Colon (tissue), 2 donors: ENCODE results near the gene PSEN1.

Experiments used
- FAIRE-seq: peaks from 2 replicates; lab custom pipeline; 2012; peaks lifted over from hg19 to GRCh38; lab: Jason Lieb, UNC
- donor health status: control.
- donor health status: control.

PSEN1 gene

DNA sequence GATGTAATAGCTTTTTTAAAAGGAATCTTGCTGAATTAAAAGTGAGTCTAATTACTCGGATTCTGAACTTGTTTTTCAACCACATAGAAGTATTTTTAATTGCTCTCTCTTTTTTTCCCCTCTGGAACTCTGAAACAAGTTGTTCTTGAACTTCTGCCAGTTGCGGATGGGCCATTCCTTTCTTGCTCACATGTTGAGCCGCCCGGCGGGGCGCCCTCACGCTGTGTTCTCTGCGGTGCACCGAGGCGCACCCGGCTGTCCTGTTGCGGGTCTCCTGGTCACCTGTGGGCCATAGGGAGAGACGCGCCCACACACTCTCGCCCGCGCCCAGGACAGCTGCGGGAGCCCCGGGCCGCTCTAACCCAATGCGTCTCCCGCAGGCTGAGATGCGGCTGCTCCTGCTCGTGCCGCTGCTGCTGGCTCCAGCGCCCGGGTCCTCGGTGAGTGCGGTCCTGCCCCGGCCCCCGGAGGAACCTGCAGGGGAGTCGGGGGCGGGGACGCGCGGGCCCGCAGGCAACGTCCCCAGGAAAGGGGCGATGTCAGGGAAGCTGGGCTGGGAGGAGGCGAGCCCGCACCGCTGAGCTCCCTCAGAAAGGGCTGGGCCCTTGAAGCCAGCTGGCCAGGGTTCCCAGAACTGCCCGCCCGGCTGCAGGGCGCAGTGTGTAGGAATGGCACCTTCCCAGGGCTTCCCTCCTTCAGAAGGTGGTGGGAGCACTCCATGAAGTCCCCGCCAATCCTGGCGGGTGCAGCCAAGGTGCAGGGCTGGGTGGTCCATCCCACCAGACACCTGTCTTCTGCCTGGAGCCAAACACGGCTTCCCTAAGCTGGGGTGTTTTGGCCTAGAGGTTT is 103.3 kb downstream of the PSEN1 start:
- FAIRE-seq: no peak

DNA sequence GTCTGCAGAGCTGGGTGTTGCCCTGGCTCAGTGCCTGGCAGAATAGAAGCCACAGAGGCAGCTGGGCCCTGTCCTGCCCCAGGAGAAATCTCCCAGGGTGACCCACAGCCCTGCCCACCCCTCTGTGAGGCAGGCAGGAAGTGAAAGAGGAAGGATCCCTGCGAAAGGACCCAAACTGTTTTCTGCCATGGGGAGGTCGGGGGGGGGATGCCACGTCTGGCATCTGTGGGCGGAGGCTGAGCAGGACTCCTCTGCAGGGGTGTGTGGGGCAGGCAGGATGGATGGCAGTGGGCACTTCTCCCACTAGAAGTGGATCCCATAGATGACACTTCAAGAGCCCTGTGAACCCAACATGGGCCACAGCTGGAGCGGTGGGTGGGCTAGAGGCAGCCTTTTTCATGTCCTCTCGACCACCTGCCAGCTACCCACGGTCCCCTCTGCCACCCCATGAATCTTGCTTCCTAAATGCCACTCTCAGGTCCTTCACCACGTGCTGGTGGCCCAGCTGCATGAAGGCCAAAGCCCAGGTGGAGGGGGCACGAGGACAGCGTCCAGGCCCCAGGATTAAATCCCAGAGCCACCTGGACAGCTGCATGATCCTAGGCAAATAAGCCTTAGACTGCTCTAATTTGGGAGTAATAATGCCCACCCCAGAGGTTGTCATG is 104.6 kb downstream of the PSEN1 start:
- no peak for FAIRE-seq

GRCh38 chr14:73241481-73242165 is 105.3 kb downstream of the PSEN1 start:
- FAIRE-seq: no peak

DNA sequence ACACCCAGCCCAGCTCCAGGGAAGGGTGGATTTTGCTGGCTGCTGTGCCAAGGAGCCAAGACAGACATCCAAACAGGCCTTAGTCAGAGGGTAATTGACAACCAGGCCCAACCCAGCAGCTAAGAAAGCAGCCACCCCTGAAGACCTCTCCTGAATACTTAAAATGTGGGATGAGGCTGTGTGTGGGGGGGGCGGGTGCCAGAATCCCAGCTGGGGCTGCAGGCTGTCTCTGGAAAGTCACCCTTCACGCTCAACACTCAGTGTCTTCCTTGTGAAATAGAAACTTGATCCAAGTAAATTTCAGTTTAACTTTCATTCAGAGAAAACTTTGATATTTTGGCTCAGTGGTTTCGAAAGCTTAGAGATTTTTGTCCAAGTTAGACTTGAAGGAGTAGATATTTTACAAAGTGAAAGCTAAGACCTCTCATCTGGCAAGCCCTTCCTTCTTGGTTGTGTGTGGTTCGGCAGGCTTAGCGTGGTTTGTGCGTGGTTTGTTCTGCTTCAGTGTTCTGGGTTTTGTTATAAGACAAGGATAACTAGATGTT is 106.1 kb downstream of the PSEN1 start:
- no peak for FAIRE-seq

DNA sequence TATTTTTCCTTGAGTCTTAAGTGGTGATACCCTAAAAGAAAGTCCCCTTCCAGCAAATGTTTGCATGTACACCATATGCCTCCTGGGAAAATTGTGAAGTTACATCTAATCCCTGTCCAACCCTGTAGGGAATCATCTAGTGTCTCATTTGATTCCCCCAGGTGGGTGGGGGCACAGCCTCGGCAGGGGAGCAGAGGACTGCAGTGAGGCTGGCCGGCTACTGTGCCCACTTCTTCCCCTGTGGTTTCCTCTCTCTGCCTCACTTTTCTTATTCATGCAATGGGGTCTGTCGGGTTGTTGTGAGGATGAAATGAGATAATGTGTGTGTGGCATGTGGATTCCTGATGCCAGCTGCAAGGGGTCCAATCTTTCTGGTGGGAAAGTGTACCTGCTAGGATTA is 107.0 kb downstream of the PSEN1 start:
- FAIRE-seq: no peak

DNA sequence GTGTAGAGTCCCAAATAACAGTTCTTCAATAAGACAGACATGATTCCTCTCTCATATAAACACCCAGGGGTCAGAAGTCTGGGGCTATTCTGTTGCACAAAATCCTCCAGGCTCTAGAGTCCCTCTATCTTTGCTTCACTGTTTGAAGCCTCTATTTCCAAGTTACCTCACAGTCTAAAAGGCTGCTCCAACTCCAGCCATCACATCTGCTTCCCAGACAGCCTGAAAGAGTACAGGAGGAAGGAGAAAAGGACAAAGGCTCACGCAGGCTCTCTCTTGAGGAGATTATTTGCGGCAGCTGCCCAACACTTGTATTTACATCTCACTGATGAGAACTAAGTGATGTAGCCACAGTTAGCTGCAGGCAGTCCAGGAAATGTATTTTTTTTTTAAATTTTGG is 107.4 kb downstream of the PSEN1 start:
- no peak for FAIRE-seq

DNA sequence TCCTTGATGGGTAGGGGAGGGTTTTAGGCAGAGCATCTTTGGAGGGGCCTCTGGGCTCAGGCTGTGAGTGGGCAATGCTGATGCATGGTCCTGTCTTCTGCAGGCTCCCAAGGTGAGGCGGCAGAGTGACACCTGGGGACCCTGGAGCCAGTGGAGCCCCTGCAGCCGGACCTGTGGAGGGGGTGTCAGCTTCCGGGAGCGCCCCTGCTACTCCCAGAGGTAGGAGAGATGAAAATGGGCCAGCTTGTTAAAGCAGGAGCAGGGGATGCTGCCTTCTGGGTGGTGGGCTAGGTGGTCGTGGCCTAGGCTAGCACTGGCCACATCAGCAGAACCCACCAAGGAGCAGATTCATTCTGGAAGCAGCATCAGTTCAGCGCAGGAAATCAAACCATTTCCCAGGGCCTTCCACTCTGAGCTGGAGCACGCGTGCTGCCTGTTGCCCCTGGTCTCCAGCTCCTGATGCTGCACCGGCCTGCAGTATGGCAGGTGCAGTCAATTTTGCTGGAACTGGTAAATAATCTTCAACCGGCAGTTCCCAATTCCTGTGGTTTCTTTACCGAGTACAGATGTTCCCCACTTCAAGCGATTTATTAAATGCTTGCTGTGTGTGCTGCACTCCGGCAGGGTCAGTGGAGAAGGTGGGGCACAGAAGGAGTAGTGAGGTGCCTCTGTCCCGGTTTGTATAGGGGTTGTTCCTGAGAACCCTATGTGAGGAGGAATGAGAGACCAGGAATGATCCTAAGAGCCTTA is 108.4 kb downstream of the PSEN1 start:
- FAIRE-seq: no peak

DNA sequence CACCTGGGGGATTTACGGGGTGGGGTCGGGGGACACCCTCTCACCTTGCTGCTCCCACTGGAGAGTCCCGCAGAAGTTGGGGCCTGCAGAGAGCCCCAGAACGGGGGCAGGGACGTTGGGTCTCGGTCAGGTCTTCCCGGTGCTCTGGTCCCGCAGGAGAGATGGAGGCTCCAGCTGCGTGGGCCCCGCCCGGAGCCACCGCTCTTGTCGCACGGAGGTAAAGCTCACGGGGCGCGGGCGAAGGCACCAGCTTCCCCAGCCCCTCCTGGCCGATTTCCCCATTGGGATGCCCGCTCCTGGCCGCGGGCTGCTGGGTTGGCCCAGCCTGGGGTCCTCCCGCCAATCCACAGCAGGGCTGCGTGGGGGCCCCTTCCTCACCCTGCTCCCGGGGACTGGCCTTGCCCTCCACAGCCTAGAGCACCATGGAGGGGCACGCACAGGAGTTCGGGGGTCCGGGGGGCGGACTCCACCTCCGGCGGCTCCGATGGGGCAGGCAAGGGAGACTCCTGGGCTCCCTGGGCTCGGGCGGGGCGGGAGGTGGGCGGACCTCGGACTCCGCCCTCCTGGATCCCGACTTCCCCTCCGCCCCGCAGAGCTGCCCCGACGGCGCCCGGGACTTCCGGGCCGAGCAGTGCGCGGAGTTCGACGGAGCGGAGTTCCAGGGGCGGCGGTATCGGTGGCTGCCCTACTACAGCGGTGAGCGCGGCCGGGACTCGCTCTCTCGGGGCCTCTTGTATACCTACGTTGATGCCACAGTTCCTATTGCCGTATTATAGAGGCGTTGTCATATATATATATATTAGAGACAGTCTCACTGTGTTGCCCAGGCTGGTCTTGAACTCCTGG is 109.4 kb downstream of the PSEN1 start:
- no peak for FAIRE-seq

DNA sequence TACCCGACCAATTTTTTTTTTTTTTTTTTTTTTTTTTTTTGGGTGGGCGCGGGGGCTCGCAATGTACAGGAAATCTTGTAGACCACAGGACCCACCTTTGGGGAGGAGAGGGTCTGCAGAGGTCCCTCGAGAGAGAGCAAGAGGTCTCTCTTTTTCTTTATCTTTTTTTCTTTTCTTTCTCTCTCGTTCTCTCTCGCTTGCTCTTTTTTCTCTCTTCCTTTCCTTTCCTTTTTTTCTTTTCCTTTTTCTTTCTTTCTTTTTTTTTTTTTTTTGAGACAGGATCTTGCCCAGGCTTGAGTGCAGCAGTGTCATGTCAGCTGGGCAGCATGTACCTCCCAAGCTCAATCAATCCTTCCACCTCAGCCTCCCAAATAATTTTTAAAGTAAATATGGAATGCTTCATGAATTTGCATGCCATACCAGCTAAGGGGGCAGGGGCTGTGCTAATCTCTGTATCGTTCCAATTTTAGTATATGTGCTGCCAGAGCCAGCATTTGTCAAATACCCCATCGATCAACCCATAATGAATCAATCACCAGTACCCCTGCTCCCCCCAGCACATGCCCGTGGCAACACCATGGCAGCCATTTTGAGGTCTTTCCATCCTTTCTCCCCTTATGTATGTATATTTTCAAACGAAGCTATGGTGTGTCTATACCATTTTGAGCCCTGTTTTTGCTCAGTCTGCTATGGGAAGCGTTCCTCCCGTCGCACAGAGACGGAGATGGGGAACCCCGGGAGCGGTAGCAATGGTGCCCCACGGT is 110.3 kb downstream of the PSEN1 start:
- no peak for FAIRE-seq

DNA sequence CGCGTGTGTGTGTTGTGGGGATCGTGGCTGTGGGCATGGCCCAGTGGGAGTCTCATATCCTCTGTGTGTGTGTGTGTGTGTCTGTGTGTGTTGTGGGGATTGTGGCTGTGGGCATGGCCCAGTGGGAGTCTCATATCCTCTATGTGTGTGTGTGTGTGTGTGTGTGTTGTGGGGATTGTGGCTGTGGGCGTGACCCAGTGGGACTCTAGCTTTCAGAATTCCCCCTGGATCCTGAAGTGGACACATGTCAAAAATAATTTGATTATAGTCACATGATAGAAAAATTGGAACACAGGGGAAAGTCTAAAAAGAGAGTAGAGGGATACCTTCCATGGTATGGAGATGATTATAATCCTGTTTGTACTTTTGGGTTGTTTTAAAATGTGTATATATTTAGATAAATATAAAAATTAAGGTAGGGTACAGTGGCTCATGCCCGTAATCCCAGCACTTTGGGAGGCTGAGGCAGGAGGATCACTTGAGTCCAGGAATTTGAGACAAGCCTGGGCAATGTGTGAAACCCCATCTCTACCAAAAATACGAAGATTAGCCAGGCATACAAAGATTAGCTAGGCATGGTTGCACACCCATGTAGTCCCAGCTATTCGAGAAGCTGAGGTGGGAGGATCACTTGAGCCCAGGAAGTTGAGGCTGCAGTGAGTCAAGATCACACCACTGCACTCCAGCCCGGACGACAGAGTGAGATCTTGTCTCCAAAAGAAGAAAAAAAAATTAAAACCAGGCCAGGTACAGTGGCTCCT is 112.0 kb downstream of the PSEN1 start:
- no peak for FAIRE-seq

DNA sequence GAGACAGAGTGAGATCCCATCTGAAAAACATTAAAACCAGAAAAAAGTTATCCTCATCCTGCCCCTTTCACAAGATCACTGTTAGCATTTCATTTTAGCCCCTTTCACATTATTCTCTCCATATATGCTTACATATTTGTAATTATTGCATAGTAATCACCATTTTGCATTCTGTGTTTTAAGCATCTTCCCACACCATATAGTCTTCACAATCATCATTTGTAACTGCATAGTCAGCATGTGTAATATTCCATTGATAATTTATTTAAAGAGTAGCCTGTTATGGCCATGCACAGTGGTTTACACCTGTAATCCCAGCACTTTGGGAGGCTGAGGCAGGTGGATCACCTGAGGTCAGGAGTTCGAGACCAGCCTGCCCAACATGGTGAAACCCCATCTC is 112.8 kb downstream of the PSEN1 start:
- no peak for FAIRE-seq

DNA sequence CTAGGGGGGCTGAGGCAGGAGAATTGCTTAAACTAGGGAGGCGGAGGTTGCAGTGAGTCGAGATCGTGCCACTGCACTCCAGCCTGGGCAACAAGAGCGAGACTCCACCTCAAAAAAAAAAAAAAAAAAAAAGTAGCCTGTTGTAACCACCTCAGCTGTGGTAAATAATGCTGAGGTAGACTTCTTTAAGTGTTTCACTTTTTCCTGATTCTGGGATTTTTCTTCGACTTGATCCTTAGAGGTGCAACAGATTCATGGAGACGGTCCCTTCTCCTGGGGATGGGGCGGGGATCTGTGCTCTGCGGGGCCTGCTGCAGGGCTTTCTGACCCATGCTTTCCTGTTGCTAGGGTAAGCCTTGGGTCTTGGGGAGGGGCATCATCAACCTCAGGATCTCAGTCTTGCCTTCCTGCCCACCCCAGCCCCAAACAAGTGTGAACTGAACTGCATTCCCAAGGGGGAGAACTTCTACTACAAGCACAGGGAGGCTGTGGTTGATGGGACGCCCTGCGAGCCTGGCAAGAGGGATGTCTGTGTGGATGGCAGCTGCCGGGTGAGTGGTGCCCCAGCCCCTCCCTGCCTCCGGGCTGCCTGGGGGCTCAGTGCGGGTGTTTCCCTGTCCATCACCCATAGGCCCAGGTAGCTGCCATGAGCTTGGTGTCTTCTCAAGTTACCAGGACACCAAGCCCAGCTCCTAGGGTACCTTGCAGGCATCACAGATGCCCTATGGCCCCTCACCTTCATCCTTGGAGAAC is 113.4 kb downstream of the PSEN1 start:
- no peak for FAIRE-seq

DNA sequence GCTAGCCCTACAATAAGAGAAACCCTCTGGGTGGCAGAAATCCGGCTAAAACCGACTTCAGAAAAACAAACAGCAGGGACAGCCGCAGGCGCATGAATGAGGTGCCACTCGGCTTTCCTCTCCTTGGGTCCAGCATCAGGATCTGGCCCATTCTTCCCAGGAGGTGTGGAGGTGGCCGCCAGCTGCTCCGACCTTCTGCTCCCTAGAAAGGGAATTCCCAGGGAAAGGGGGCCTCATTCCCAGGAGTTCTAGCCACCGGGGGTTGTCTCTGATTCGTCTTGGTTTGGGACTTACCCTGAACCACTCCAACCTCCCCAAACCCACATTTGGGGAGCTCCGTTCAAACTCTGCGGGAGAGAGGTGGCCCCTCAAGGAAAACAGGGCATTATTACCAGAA is 114.0 kb downstream of the PSEN1 start:
- FAIRE-seq: no peak

DNA sequence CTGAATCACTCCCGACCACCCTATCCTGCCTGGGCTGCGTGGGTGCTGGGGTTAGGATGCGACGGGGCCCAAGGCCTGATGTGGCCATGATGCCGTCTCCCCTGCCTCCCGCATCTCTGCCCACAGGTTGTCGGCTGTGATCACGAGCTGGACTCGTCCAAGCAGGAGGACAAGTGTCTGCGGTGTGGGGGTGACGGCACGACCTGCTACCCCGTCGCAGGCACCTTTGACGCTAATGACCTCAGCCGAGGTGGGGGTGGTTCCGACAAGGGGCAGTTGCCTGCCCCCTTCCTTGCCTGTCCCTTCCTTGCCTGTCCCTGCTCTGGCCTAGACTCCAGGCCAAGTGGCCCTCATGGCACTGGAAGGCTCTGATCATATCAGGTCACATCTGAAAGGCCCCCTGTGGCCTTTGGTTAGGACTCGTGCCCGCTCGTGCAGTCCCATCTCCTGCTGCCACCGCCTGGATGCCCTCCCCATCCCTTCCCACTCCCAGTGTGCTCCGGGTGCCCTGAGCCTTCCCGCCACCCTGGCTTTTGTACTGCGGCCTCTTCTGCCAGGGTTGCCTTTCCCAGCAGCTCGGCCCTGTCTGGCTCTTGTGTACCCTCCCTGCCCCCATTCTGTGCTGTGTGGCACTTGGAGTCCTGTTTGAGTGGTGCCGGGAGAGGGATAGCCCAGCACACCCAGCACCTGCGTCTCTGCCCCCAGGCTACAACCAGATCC is 114.6 kb downstream of the PSEN1 start:
- FAIRE-seq: no peak

DNA sequence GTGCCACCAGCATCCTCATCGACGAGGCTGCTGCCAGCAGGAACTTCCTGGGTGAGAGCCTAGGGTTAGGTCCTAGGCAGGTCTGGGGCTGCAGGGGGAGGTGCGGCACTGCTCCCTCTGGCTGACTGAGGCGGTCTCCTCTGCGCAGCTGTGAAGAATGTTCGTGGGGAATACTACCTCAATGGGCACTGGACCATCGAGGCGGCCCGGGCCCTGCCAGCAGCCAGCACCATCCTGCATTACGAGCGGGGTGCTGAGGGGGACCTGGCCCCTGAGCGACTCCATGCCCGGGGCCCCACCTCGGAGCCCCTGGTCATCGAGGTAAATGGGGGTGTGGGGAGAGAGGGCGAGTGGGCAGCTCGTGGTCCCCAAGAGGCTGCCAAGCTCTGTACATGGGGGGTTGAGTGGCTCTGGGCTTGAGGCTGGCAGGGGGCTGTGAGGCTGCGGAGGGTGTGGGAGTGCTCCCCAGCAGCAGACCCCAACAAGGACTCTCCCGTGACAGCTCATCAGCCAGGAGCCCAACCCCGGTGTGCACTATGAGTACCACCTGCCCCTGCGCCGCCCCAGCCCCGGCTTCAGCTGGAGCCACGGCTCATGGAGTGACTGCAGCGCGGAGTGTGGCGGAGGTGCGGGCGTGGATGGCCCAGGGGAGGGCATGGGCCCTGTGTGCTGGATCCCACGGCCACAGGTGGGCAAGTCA is 115.4 kb downstream of the PSEN1 start:
- FAIRE-seq: no peak

- FAIRE-seq: no peak
Measured at GRCh38 chr14:73252491-73253322, 116.4 kb downstream of the PSEN1 start.

GRCh38 chr14:73253323-73253610 is 117.0 kb downstream of the PSEN1 start:
- FAIRE-seq: no peak
